Transverse colon (tissue), 4 donors: ENCODE data around the gene RBFOX1. TPM values are rescaled to one million over a fixed set of nuclear protein-coding genes. Genes with fewer than 3 reads are reported as not detected.

Experiments
- DNase-seq: peaks from one replicate; pipeline ENCODE4 v3.0.0-alpha.2; 2019
- H3K27ac ChIP-seq, 4 donors: fragments of 200-600 bp; sonication (generic); 2 replicates each; pipeline ENCODE4 v1.5.1; 2016 to 2018; ENCODE audit warnings: inconsistent platforms in 4 of 4
- H3K27me3 ChIP-seq: fragments of 200-600 bp; sonication (generic); 2 replicates; pipeline ENCODE4 v1.5.1; 2017; ENCODE audit warnings: inconsistent platforms
- H3K36me3 ChIP-seq, 4 donors: fragments of 200-600 bp; sonication (generic); 2 replicates each; pipeline ENCODE4 v1.5.1; 2017 to 2019; ENCODE audit warnings: inconsistent platforms in 4 of 4
- H3K4me1 ChIP-seq, 4 donors: fragments of 200-600 bp; sonication (generic); 2 replicates each; pipeline ENCODE4 v1.5.1; 2017 to 2020; ENCODE audit warnings: inconsistent platforms in 4 of 4
- H3K4me3 ChIP-seq, 4 donors: fragments of 200-600 bp; sonication (generic); 1 replicate in 1 of 4; 2 replicates in 3 of 4; pipeline versions ENCODE4 v1.5.1 to v1.6.1; 2017 to 2019; ENCODE audit warnings: inconsistent platforms in 4 of 4
- H3K9me3 ChIP-seq, 2 donors: fragments of 200-600 bp; sonication (generic); 2 replicates each; pipeline ENCODE4 v1.5.1; 2017 to 2019; ENCODE audit warnings: inconsistent platforms in 2 of 2
- CTCF ChIP-seq, 5 experiments: fragments of 200-600 bp in 3 of 5; fragments of 450-650 bp in 2 of 5; sonication (generic) in 3 of 5; IDR thresholded peaks; 1 replicate in 2 of 5; 2 replicates in 3 of 5; pipeline ENCODE4 v1.5.1; 2016 to 2017; ENCODE audit warnings: antibody characterized with exemption in 5 of 5, inconsistent platforms in 3 of 5, mild to moderate bottlenecking in 2 of 5, moderate library complexity in 1 of 5
- EP300 ChIP-seq: sonication (generic); formaldehyde crosslinking; IDR thresholded peaks from one replicate; pipeline ENCODE4 v1.6.1; 2017; ENCODE audit warnings: antibody characterized with exemption, low read depth
- POLR2A ChIP-seq: fragments of 450-650 bp; IDR thresholded peaks from one replicate; pipeline ENCODE4 v1.6.1; 2016; ENCODE audit warnings: antibody characterized with exemption, mild to moderate bottlenecking, moderate library complexity
- POLR2AphosphoS5 ChIP-seq, 3 donors: sonication (generic); formaldehyde crosslinking; IDR thresholded peaks; one replicate each; pipeline ENCODE4 v1.6.1; 2016; ENCODE audit warnings: antibody characterized with exemption in 3 of 3
- WGBS, 2 donors: methylation state at CpG; one replicate each; pipeline ENCODE4 v1.1.5; 2018; ENCODE audit warnings: low coverage in 1 of 2; 5-methylcytosine and 5-hydroxymethylcytosine counted together
- in situ Hi-C, 4 donors: fragments of 200-750 bp; cut with MboI; loops; one replicate each; pipeline versions ENCODE4 v1.15.0 to v1.15.1; 2017; ENCODE audit warnings: low sequenced_read_pairs in 3 of 4, low pct_ligation_motif_present in 1 of 4, low pct_unique_long_range_greater_than_20kb in 1 of 4
- intact Hi-C: fragments of 100-400 bp; cut with DNase I; formaldehyde crosslinking; loops from one replicate; pipeline ENCODE4 v1.15.1; 2023; ENCODE audit warnings: low total_unique reads
- total RNA-seq, 4 donors: library from RNA; depleted of rRNA; stranded (reverse); fragments of >200 nt; gene quantifications; one replicate each; pipeline ENCODE4 v1.1.0, GENCODE V29; 2016

The RBFOX1 gene
- total RNA-seq, result 1 to 10 TPM; 2.3 to 8.2 (median 3.2) TPM

- Histone ChIP-seq H3K9me3 (no peaks in the 10 kb centered on the region), H3K4me3 (no peak within 1 kb of the TSS), H3K4me1 (no peaks in the 10 kb centered on the region), H3K27me3 (no peaks in the 10 kb centered on the region), H3K27ac (no peak within 1 kb of the TSS), H3K36me3 (no peaks in the 10 kb centered on the region)
- intact Hi-C loops (no loop called here), in situ Hi-C loops (no loop called here)
- WGBS, 2 donors, result 76 to 93% methylated on average over 3 to 8 of the region's 8 CpGs
- TF ChIP-seq CTCF (IDR thresholded peaks at IDR 0.05) (no peak), POLR2AphosphoS5 (IDR thresholded peaks at IDR 0.05) (no peak), POLR2A (no peak), EP300 (no peak)
- DNase-seq, result no peak
Measured at GRCh38 chr16:7332611-7333010, at the start of gene RBFOX1. Gene RBFOX1, plus strand, starts transcription at chr16:7332845.

- no peaks in the 10 kb centered on the region for H3K4me1 ChIP-seq
- no peak overlapping the region for H3K4me3 ChIP-seq
- no peak for DNase-seq
- H3K27me3 ChIP-seq, result no peaks in the 10 kb centered on the region
- no peaks in the 10 kb centered on the region for H3K9me3 ChIP-seq
- no peaks in the 10 kb centered on the region for H3K36me3 ChIP-seq
- in situ Hi-C loops, result no loop called here
- 93 to 97% methylated on average over 4 of the region's 4 CpGs for WGBS, 2 donors
- intact Hi-C loops, result no loop called here
- TF ChIP-seq CTCF (IDR thresholded peaks at IDR 0.05), result no peak
- TF ChIP-seq POLR2AphosphoS5 (IDR thresholded peaks at IDR 0.05), result no peak
- no peak overlapping the region for H3K27ac ChIP-seq
Measured at GRCh38 chr16:7284780-7285179, 47.9 kb upstream of the RBFOX1 start.

GRCh38 chr16:7285520-7285919 is 47.1 kb upstream of the RBFOX1 start:
- whole genome bisulfite sequencing, 2 donors, result 80 to 85% methylated on average over 1 to 2 of the region's 2 CpGs
- Histone ChIP-seq H3K9me3 (no peaks in the 10 kb centered on the region), H3K27ac (no peak overlapping the region), H3K4me1 (no peaks in the 10 kb centered on the region), H3K4me3 (no peak overlapping the region), H3K36me3 (no peaks in the 10 kb centered on the region), H3K27me3 (no peaks in the 10 kb centered on the region)
- in situ Hi-C loops, result no loop called here
- no peak for TF ChIP-seq EP300
- no peak for TF ChIP-seq CTCF (IDR thresholded peaks at IDR 0.05)
- no peak for TF ChIP-seq POLR2AphosphoS5 (IDR thresholded peaks at IDR 0.05)
- no peak for TF ChIP-seq POLR2A
- no peak for DNase-seq
- intact Hi-C loops, result no loop called here

GRCh38 chr16:7289299-7289698 is 43.3 kb upstream of the RBFOX1 start:
- H3K4me3 ChIP-seq, result no peak overlapping the region
- H3K27ac ChIP-seq, result no peak overlapping the region
- no peaks in the 10 kb centered on the region for H3K9me3 ChIP-seq
- no peaks in the 10 kb centered on the region for H3K4me1 ChIP-seq
- in situ Hi-C loops, result no loop called here
- no peaks in the 10 kb centered on the region for H3K27me3 ChIP-seq
- TF ChIP-seq EP300 (no peak), POLR2AphosphoS5 (IDR thresholded peaks at IDR 0.05) (no peak), POLR2A (no peak), CTCF (IDR thresholded peaks at IDR 0.05) (no peak)
- intact Hi-C loops, result no loop called here
- no peaks in the 10 kb centered on the region for H3K36me3 ChIP-seq
- WGBS, 2 donors, result 91 to 94% methylated on average over 3 of the region's 3 CpGs
- no peak for DNase-seq
